Esophagus squamous epithelium (tissue), 5 donors: ENCODE results near the gene TSC22D1. TPM values are rescaled to one million over a fixed set of nuclear protein-coding genes. Genes with fewer than 3 reads are reported as not detected.

ENCODE experiments used
- DNase-seq: peaks from one replicate; lab custom pipeline; 2025; lab: John Stamatoyannopoulos, UW
- H3K27ac ChIP-seq, 4 donors: fragments of 200-600 bp; sonication (generic); one replicate each; pipeline ENCODE4 v1.5.1; 2016 to 2019; ENCODE audit warnings: mild to moderate bottlenecking in 1 of 4
- H3K27me3 ChIP-seq, 4 donors: fragments of 200-600 bp; sonication (generic); 1 replicate in 3 of 4; 2 replicates in 1 of 4; pipeline versions ENCODE4 v1.5.1 to v1.6.0; 2017 to 2021; ENCODE audit warnings: antibody characterized with exemption in 1 of 4
- H3K36me3 ChIP-seq, 3 donors: fragments of 200-600 bp; sonication (generic); one replicate each; pipeline ENCODE4 v1.5.1; 2016 to 2019
- H3K4me1 ChIP-seq, 3 donors: fragments of 200-600 bp; sonication (generic); one replicate each; pipeline ENCODE4 v1.5.1; 2017 to 2019
- H3K4me3 ChIP-seq, 4 donors: fragments of 200-600 bp; sonication (generic); 1 replicate in 3 of 4; 2 replicates in 1 of 4; pipeline ENCODE4 v1.5.1; 2016 to 2019; ENCODE audit warnings: mild to moderate bottlenecking in 2 of 4, moderate library complexity in 1 of 4
- H3K9me3 ChIP-seq, 3 donors: fragments of 200-600 bp; sonication (generic); one replicate each; pipeline ENCODE4 v1.5.1; 2016 to 2019
- CTCF ChIP-seq, 6 experiments: fragments of 450-650 bp in 4 of 6; fragments of 200-600 bp in 2 of 6; sonication (generic) in 2 of 6; IDR thresholded peaks; one replicate each; pipeline ENCODE4 v1.5.1; 2016 to 2019; ENCODE audit warnings: antibody characterized with exemption in 6 of 6, mild to moderate bottlenecking in 4 of 6, moderate library complexity in 4 of 6
- POLR2A ChIP-seq, 4 donors: fragments of 450-650 bp; IDR thresholded peaks; one replicate each; pipeline ENCODE4 v1.6.1; 2017; ENCODE audit warnings: antibody characterized with exemption in 4 of 4, mild to moderate bottlenecking in 4 of 4, moderate library complexity in 3 of 4
- WGBS, 2 donors: methylation state at CpG; one replicate each; pipeline ENCODE4 v1.1.5; 2018; 5-methylcytosine and 5-hydroxymethylcytosine counted together
- intact Hi-C: fragments of 100-400 bp; cut with DNase I; formaldehyde crosslinking; loops from one replicate; pipeline ENCODE4 v1.15.0; 2022
- total RNA-seq, 4 donors: library from RNA; depleted of rRNA; stranded (reverse); fragments of >200 nt; gene quantifications; one replicate each; pipeline ENCODE4 v1.1.0, GENCODE V29; 2016
- donor health status: DM: yes; HTN: yes; CAD: no.

The TSC22D1 gene
- total RNA-seq, 4 donors from 2014 or later: 18.8 to 103 (median 35.1) TPM

- Histone ChIP-seq H3K36me3 (peaks cover 0 to 13% (median 0%) of the 10 kb centered on the region in 3 donors), H3K4me1 (no peaks in the 10 kb centered on the region), H3K9me3 (no peaks in the 10 kb centered on the region), H3K27ac (no peak overlapping the region), H3K4me3 (no peak overlapping the region), H3K27me3 (no peaks in the 10 kb centered on the region)
- 53 to 55% methylated on average over 2 of the region's 3 CpGs for WGBS, 2 donors
- DNase-seq: no peak
- TF ChIP-seq CTCF (IDR thresholded peaks at IDR 0.05) (no peak), POLR2A (IDR thresholded peaks at IDR 0.05) (no peak)
- intact Hi-C loops: no loop called here
Measured at GRCh38 chr13:44508562-44509077, 67.5 kb downstream of the TSC22D1 start.

- TF ChIP-seq CTCF (IDR thresholded peaks at IDR 0.05) (no peak), POLR2A (IDR thresholded peaks at IDR 0.05) (no peak)
- Histone ChIP-seq H3K27ac (no peak overlapping the region), H3K36me3 (peaks cover 0 to 8% (median 0%) of the 10 kb centered on the region in 3 donors), H3K27me3 (no peaks in the 10 kb centered on the region), H3K9me3 (no peaks in the 10 kb centered on the region), H3K4me1 (no peaks in the 10 kb centered on the region), H3K4me3 (no peak overlapping the region)
- 89% methylated on average over 4 of the region's 4 CpGs for WGBS, 2 donors
- no peak for DNase-seq
- intact Hi-C loops: no loop called here
Measured at GRCh38 chr13:44507639-44508038, 68.5 kb downstream of the TSC22D1 start.

- Histone ChIP-seq H3K27ac (no peak overlapping the region), H3K4me3 (no peak overlapping the region), H3K36me3 (peaks cover 0 to 6% (median 0%) of the 10 kb centered on the region in 3 donors), H3K27me3 (no peaks in the 10 kb centered on the region), H3K4me1 (no peaks in the 10 kb centered on the region), H3K9me3 (no peaks in the 10 kb centered on the region)
- DNase-seq: no peak
- intact Hi-C loops: no loop called here
- TF ChIP-seq CTCF (IDR thresholded peaks at IDR 0.05) (no peak), POLR2A (IDR thresholded peaks at IDR 0.05) (no peak)
- 96 to 100% methylated on average over 1 of the region's 1 CpG for WGBS, 2 donors
Measured at GRCh38 chr13:44506719-44507118, 69.4 kb downstream of the TSC22D1 start.

- Histone ChIP-seq H3K4me1 (no peaks in the 10 kb centered on the region), H3K27ac (no peak overlapping the region), H3K9me3 (no peaks in the 10 kb centered on the region), H3K36me3 (peaks cover 0 to 9% (median 0%) of the 10 kb centered on the region in 3 donors), H3K27me3 (no peaks in the 10 kb centered on the region), H3K4me3 (no peak overlapping the region)
- TF ChIP-seq POLR2A (IDR thresholded peaks at IDR 0.05) (no peak), CTCF (IDR thresholded peaks at IDR 0.05) (no peak)
- DNase-seq: no peak
- 95 to 98% methylated on average over 3 of the region's 3 CpGs for WGBS, 2 donors
- intact Hi-C loops: no loop called here
Measured at GRCh38 chr13:44506251-44506650, 69.9 kb downstream of the TSC22D1 start.

GRCh38 chr13:44504116-44504515, 72.0 kb downstream of the TSC22D1 start:
- DNase-seq: no peak
- no peak for TF ChIP-seq POLR2A (IDR thresholded peaks at IDR 0.05)
- no peak for TF ChIP-seq CTCF (IDR thresholded peaks at IDR 0.05)
- 89 to 91% methylated on average over 4 of the region's 4 CpGs for WGBS, 2 donors
- H3K4me1 ChIP-seq: no peaks in the 10 kb centered on the region
- no peak overlapping the region for H3K4me3 ChIP-seq
- H3K27me3 ChIP-seq: no peaks in the 10 kb centered on the region
- H3K9me3 ChIP-seq: no peaks in the 10 kb centered on the region
- intact Hi-C loops: no loop called here
- no peak overlapping the region for H3K27ac ChIP-seq
- H3K36me3 ChIP-seq: peaks cover 0 to 4% (median 0%) of the 10 kb centered on the region in 3 donors
